Calu3 (cell line): Measurements from ENCODE around the gene PYCR2. TPM values are rescaled to one million over a fixed set of nuclear protein-coding genes. Genes with fewer than 3 reads are reported as not detected.
"Not testable (repeated sequence)": the region's sequence is repeated elsewhere in the genome, so short reads cannot be mapped to it uniquely, and the experiment has no call there.

Experiments
- BruUV-seq: library from RNA; stranded (reverse); fragments of 400-500 nt; replicated peaks from 2 replicates; lab custom pipeline; 2021; lab: Mats Ljungman, UMichigan
- CTCF ChIA-PET: fragments of 300-600 bp; sonication (Branson Sonifier 250); formaldehyde crosslinking; loops from one replicate; lab custom pipeline; 2022; ENCODE audit warnings: antibody characterized with exemption; lab: Charles Lee
- DNase-seq: peaks from one replicate; pipeline ENCODE4 v3.0.0; 2022
- H3K27ac Mint-ChIP-seq: one replicate; pipeline ENCODE4 v1.8.0; 2022; ENCODE audit warnings: mixed read lengths; ENCODE audit not compliant: unreplicated experiment
- H3K27me3 Mint-ChIP-seq: one replicate; pipeline ENCODE4 v1.8.0; 2022; ENCODE audit warnings: mixed read lengths; ENCODE audit not compliant: unreplicated experiment
- H3K36me3 Mint-ChIP-seq: one replicate; pipeline ENCODE4 v1.8.0; 2022; ENCODE audit warnings: mild to moderate bottlenecking, moderate library complexity, mixed read lengths; ENCODE audit not compliant: insufficient read depth, unreplicated experiment
- H3K4me1 Mint-ChIP-seq: one replicate; pipeline ENCODE4 v1.8.0; 2022; ENCODE audit warnings: mild to moderate bottlenecking, low read depth, mixed read lengths; ENCODE audit not compliant: unreplicated experiment
- H3K4me3 Mint-ChIP-seq: one replicate; pipeline ENCODE4 v1.8.0; 2022; ENCODE audit warnings: mild to moderate bottlenecking, low read depth, moderate library complexity, mixed read lengths; ENCODE audit not compliant: unreplicated experiment
- H3K9me3 Mint-ChIP-seq: one replicate; pipeline ENCODE4 v1.8.0; 2022; ENCODE audit warnings: low read depth, mixed read lengths; ENCODE audit not compliant: unreplicated experiment
- intact Hi-C: fragments of 100-400 bp; cut with micrococcal nuclease; formaldehyde crosslinking; loops from one replicate; pipeline ENCODE4 v1.10.0; 2022; ENCODE audit not compliant: unreplicated experiment
- total RNA-seq: library from RNA; stranded (reverse); gene quantifications from 2 replicates; pipeline ENCODE4 v1.2.3, GENCODE V29; 2022
- TF ChIP-seq, protein P1 (sequence below): fragments of 200-600 bp; IDR thresholded peaks from one replicate; pipeline ENCODE4 v1.8.0; 2022; ENCODE audit warnings: antibody characterized with exemption; ENCODE audit not compliant: unreplicated experiment

The PYCR2 gene
- total RNA-seq, 1 experiment from 2014 or later, result 91.9 TPM

DNA sequence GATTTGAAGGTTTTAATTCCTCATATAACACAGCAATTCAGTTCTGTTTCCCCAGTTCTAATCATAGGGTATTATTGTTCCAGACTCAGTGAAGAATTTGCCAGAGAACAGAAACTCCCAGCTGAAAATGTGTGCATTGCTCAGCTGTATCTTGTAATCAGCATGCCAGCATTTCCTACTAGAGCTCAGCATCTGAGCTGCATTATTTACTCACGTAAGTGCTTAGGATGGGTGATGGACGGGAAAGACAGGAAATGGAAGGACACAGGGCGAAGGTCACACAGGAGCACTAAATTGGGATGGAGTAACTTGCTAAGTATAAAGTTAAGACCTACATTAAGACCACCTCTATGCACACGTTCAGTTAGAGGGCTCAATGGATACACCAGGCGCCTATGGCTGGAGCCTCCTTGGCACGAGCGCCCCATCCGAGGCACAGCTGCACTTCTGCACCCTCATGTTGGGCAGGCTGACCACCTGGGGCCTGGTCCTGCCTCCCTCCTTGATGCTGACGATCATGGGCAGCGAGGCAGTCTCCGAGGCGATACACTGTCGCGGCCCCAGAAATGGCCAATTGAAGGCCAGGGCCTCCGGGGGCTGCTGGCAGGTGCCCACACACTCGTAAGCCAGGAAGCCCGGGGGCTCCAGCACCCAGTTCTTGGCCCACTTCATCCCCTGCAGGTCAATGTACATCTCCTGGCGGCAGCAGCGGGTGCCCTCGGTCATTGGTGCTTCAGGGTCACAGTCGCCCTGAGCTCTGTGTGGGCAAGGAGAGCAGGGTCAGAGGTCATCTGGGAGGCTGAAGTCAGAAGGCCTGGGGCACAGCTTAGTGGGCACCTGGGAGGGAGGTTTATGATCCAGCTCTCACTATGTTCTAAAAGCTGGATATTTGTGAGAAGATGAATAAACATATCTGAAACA lies 13.3 kb upstream of the PYCR2 start:
- no peaks in the 10 kb centered on the region for H3K4me1 Mint-ChIP-seq
- no peak overlapping the region for H3K4me3 Mint-ChIP-seq
- H3K27me3 Mint-ChIP-seq, result no peaks in the 10 kb centered on the region
- BruUV-seq, result no TSS peak
- CTCF ChIA-PET, result interaction anchor here (1.9 kb wide), 1 partner anchor 28 kb away, joined by 4 read pairs; no protein-coding TSS in a partner anchor
- H3K36me3 Mint-ChIP-seq, result no peaks in the 10 kb centered on the region
- TF ChIP-seq, protein P1, sequence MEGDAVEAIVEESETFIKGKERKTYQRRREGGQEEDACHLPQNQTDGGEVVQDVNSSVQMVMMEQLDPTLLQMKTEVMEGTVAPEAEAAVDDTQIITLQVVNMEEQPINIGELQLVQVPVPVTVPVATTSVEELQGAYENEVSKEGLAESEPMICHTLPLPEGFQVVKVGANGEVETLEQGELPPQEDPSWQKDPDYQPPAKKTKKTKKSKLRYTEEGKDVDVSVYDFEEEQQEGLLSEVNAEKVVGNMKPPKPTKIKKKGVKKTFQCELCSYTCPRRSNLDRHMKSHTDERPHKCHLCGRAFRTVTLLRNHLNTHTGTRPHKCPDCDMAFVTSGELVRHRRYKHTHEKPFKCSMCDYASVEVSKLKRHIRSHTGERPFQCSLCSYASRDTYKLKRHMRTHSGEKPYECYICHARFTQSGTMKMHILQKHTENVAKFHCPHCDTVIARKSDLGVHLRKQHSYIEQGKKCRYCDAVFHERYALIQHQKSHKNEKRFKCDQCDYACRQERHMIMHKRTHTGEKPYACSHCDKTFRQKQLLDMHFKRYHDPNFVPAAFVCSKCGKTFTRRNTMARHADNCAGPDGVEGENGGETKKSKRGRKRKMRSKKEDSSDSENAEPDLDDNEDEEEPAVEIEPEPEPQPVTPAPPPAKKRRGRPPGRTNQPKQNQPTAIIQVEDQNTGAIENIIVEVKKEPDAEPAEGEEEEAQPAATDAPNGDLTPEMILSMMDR, result no peak
- H3K9me3 Mint-ChIP-seq, result no peaks in the 10 kb centered on the region
- intact Hi-C loops, result no loop called here
- H3K27ac Mint-ChIP-seq, result no peak overlapping the region
- DNase-seq, result no peak

DNA sequence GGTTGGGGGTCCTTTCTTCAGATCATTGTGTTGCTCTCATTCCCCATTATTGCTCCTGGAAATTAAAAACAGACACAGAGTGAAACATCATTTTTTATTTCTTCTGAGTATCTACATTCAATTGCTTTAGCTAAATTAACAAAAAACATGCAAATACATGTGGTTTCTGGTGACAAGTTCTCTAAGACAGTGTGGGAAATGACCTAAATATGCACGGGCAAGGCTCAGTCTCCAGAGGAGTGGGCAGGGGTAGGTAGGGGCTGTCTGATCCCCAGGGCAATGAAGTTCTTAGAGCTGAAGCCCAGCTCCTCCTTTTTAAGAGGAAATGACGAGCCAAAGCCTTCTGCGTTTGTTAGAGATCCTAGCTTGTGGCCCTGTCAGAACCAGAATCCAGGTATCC lies 12.5 kb upstream of the PYCR2 start:
- Mint-ChIP-seq H3K27me3 (no peaks in the 10 kb centered on the region), H3K36me3 (no peaks in the 10 kb centered on the region), H3K9me3 (no peaks in the 10 kb centered on the region), H3K4me3 (no peak overlapping the region), H3K27ac (no peak overlapping the region), H3K4me1 (no peaks in the 10 kb centered on the region)
- intact Hi-C loops, result no loop called here
- CTCF ChIA-PET, result interaction anchor here (1.9 kb wide), 1 partner anchor 27 kb away, joined by 4 read pairs; no protein-coding TSS in a partner anchor
- TF ChIP-seq, protein P1, result no peak
- no TSS peak for BruUV-seq
- no peak for DNase-seq

DNA sequence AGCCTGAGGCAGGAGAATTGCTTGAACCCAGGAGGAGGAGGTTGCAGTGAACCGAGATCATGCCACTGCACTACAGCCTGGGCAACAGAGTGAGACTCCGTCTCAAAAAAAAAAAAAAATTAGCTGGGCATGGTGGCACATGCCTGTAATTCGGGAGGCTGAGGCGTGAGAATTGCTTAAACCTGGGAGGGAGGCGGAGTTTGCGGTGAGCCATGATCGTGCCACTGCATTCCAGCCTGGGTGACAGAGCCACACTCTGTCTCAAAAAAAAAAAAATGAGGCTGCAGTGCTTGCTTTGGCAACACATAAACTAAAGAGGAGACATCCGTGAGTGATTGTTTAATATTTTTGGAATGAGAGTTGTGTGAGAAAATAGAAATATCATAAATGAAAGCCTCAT lies 12.0 kb upstream of the PYCR2 start:
- H3K4me1 Mint-ChIP-seq, H3K4me3 Mint-ChIP-seq, CTCF ChIA-PET, intact Hi-C loops, H3K27ac Mint-ChIP-seq, DNase-seq, BruUV-seq, H3K27me3 Mint-ChIP-seq, H3K9me3 Mint-ChIP-seq, H3K36me3 Mint-ChIP-seq: not testable (repeated sequence)

DNA sequence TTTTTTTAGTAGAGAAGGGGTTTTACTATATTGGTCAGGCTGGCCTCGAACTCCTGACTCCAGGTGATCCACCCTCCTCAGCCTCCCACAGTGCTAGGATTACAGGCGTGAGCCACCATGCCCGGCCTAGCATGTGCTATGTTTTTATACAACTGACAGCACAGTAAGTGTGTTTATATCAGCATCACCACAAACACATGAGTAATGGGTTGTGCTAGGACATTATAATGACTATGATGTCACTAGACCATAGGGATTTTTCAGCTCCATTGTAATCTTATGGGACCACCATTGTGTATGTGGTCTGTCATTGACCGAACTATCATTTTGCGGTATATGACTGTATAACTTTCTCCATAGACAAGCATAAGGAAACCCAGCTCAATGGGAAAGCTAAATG lies 10.7 kb upstream of the PYCR2 start:
- no peak for DNase-seq
- intact Hi-C loops, result no loop called here
- Mint-ChIP-seq H3K27ac (no peak overlapping the region), H3K36me3 (no peaks in the 10 kb centered on the region), H3K4me3 (no peak overlapping the region), H3K27me3 (no peaks in the 10 kb centered on the region), H3K4me1 (no peaks in the 10 kb centered on the region), H3K9me3 (no peaks in the 10 kb centered on the region)
- no TSS peak for BruUV-seq
- CTCF ChIA-PET, result interaction anchor here (0.6 to 1.1 kb wide), 2 partner anchors 11 to 250 kb away, joined by 3 to 5 read pairs; no protein-coding TSS in a partner anchor
- TF ChIP-seq, protein P1, result no peak
